GM19455 (cell line): ENCODE data around the gene FAM227B.
"Not testable (repeated sequence)": the region's sequence is repeated elsewhere in the genome, so short reads cannot be mapped to it uniquely, and the experiment has no call there.

Experiments
- ATAC-seq: cut with Tn5 transposase; IDR thresholded peaks from one replicate; pipeline ENCODE4 v1.9.1; 2021; ENCODE audit not compliant: unreplicated experiment

The FAM227B gene

GRCh38 chr15:49495993-49496753 lies 124.4 kb downstream of the FAM227B start:
- no peak for ATAC-seq

- ATAC-seq = no peak
Measured at GRCh38 chr15:49494842-49495241, 125.8 kb downstream of the FAM227B start.

GRCh38 chr15:49492830-49493229 lies 127.8 kb downstream of the FAM227B start:
- no peak for ATAC-seq

GRCh38 chr15:49492151-49492550 lies 128.5 kb downstream of the FAM227B start:
- no peak for ATAC-seq

- ATAC-seq = no peak
Measured at GRCh38 chr15:49490966-49491365, 129.7 kb downstream of the FAM227B start.

- not testable (repeated sequence) for ATAC-seq
Measured at GRCh38 chr15:49485401-49485800, 135.2 kb downstream of the FAM227B start.

GRCh38 chr15:49478982-49479381 lies 141.6 kb downstream of the FAM227B start:
- not testable (repeated sequence) for ATAC-seq

- ATAC-seq = not testable (repeated sequence)
Measured at GRCh38 chr15:49478021-49478420, 142.6 kb downstream of the FAM227B start.

- ATAC-seq = no peak
Measured at GRCh38 chr15:49473031-49473430, 147.6 kb downstream of the FAM227B start.

- no peak for ATAC-seq
Measured at GRCh38 chr15:49472338-49472737, 148.3 kb downstream of the FAM227B start.

GRCh38 chr15:49471733-49472132 lies 148.9 kb downstream of the FAM227B start:
- ATAC-seq = peak; percentile 69

GRCh38 chr15:49471248-49471647 lies 149.4 kb downstream of the FAM227B start:
- not testable (repeated sequence) for ATAC-seq

GRCh38 chr15:49468481-49468839 lies 152.2 kb downstream of the FAM227B start:
- no peak for ATAC-seq

- ATAC-seq = no peak
Measured at GRCh38 chr15:49467746-49468480, 152.7 kb downstream of the FAM227B start.

GRCh38 chr15:49466119-49466518 lies 154.5 kb downstream of the FAM227B start:
- no peak for ATAC-seq

- ATAC-seq = no peak
Measured at GRCh38 chr15:49464522-49464921, 156.1 kb downstream of the FAM227B start.

- ATAC-seq = no peak
Measured at GRCh38 chr15:49462232-49462844, 158.3 kb downstream of the FAM227B start.

GRCh38 chr15:49460411-49460941 lies 160.1 kb downstream of the FAM227B start:
- no peak for ATAC-seq

GRCh38 chr15:49458145-49458544 lies 162.5 kb downstream of the FAM227B start:
- ATAC-seq = no peak

GRCh38 chr15:49456166-49456565 lies 164.5 kb downstream of the FAM227B start:
- no peak for ATAC-seq

- no peak for ATAC-seq
Measured at GRCh38 chr15:49452595-49452994, 168.0 kb downstream of the FAM227B start.

- no peak for ATAC-seq
Measured at GRCh38 chr15:49441816-49442215, 178.8 kb downstream of the FAM227B start.
